H1 (cell line): ENCODE measurements around the gene RHOG. TPM values are rescaled to one million over a fixed set of nuclear protein-coding genes. Genes with fewer than 3 reads are reported as not detected.

Source experiments
- CTCF ChIA-PET: fragments of 300-600 bp; sonication (Branson Sonifier 250); formaldehyde crosslinking; loops from one replicate; lab custom pipeline; 2021; ENCODE audit not compliant: partially characterized antibody; lab: Charles Lee
- POLR2A ChIA-PET: fragments of 300-600 bp; sonication (Branson Sonifier 250); formaldehyde crosslinking; loops from one replicate; lab custom pipeline; 2021; ENCODE audit warnings: inconsistent platforms; ENCODE audit not compliant: partially characterized antibody; lab: Charles Lee
- DNase-seq, 2 experiments: peaks; one replicate each; pipeline versions ENCODE4 v3.0.0 to v3.0.0-alpha.2; 2010 to 2022; ENCODE audit warnings: low spot score in 2 of 2, low read depth in 1 of 2, mixed read lengths in 1 of 2
- FAIRE-seq: peaks from 2 replicates; lab custom pipeline; 2011; peaks lifted over from hg19 to GRCh38; lab: Jason Lieb, UNC
- H2AFZ ChIP-seq: 2 replicates; pipeline ENCODE4 v1.8.1; 2012; ENCODE audit warnings: low read length, inconsistent platforms
- H2AK5ac ChIP-seq: 2 replicates; pipeline ENCODE4 v1.6.1; 2013; ENCODE audit warnings: low read depth, low read length
- H2BK120ac ChIP-seq: replicated peaks from 2 replicates; pipeline ENCODE3; 2013; ENCODE audit warnings: low read depth, low read length, inconsistent platforms
- H2BK12ac ChIP-seq: 2 replicates; pipeline ENCODE4 v1.6.1; 2013; ENCODE audit warnings: low read depth, low read length
- H2BK15ac ChIP-seq: 2 replicates; pipeline ENCODE4 v1.6.1; 2013; ENCODE audit warnings: low read length
- H2BK20ac ChIP-seq: 2 replicates; pipeline ENCODE4 v1.6.1; 2013; ENCODE audit warnings: low read length
- H2BK5ac ChIP-seq: 2 replicates; pipeline ENCODE4 v1.6.1; 2013; ENCODE audit warnings: low read depth, low read length
- H3K14ac ChIP-seq: 2 replicates; pipeline ENCODE4 v1.6.1; 2013; ENCODE audit warnings: inconsistent platforms; ENCODE audit not compliant: insufficient read length
- H3K18ac ChIP-seq: 2 replicates; pipeline ENCODE4 v1.6.1; 2013; ENCODE audit warnings: low read length; ENCODE audit errors: extremely low read depth
- H3K23ac ChIP-seq: 2 replicates; pipeline ENCODE4 v1.6.1; 2013; ENCODE audit warnings: inconsistent platforms; ENCODE audit not compliant: insufficient read length
- H3K23me2 ChIP-seq: 2 replicates; pipeline ENCODE4 v1.6.1; 2013; ENCODE audit warnings: low read depth, low read length
- H3K27ac ChIP-seq: 2 replicates; pipeline ENCODE4 v1.6.1; 2011; ENCODE audit warnings: low read depth, low read length, inconsistent platforms
- H3K27me3 ChIP-seq, 4 experiments: replicated peaks in 1 of 4; 1 replicate in 1 of 4; 2 replicates in 3 of 4; pipeline versions ENCODE4 v1.6.1 to v1.8.1; 2011 to 2013; ENCODE audit warnings: low read length in 3 of 4, mild to moderate bottlenecking in 3 of 4, inconsistent platforms in 2 of 4, mixed read lengths in 2 of 4, moderate library complexity in 1 of 4; ENCODE audit not compliant: control insufficient read depth in 3 of 4, insufficient read depth in 3 of 4; ENCODE audit errors: extremely low read depth in 1 of 4
- H3K36me3 ChIP-seq, 4 experiments: 2 replicates each; pipeline versions ENCODE4 v1.6.1 to v1.8.1; 2011 to 2013; ENCODE audit warnings: mild to moderate bottlenecking in 4 of 4, low read length in 3 of 4, moderate library complexity in 2 of 4, control low read depth in 1 of 4, inconsistent platforms in 1 of 4; ENCODE audit not compliant: insufficient read depth in 4 of 4, control insufficient read depth in 2 of 4
- H3K4ac ChIP-seq: replicated peaks from 2 replicates; pipeline ENCODE3; 2013; ENCODE audit warnings: low read length, low read depth, mixed read lengths, inconsistent platforms; ENCODE audit not compliant: insufficient read length
- H3K4me1 ChIP-seq, 4 experiments: replicated peaks in 1 of 4; 1 replicate in 1 of 4; 2 replicates in 3 of 4; pipeline versions ENCODE4 v1.6.1 to v1.8.1; 2011 to 2013; ENCODE audit warnings: low read length in 3 of 4, inconsistent platforms in 2 of 4, mixed read lengths in 1 of 4; ENCODE audit not compliant: insufficient read depth in 4 of 4, control insufficient read depth in 3 of 4
- H3K4me2 ChIP-seq, 2 experiments: 2 replicates each; pipeline versions ENCODE4 v1.6.1 to v1.8.1; 2011 to 2013; ENCODE audit warnings: low read depth in 2 of 2, low read length in 2 of 2, control low read depth in 1 of 2, inconsistent platforms in 1 of 2, mild to moderate bottlenecking in 1 of 2; ENCODE audit not compliant: insufficient read depth in 1 of 2
- H3K4me3 ChIP-seq, 4 experiments: fragments of 200-600, 300-600 bp in 1 of 4; sonication (generic), shearing (Covaris generic), sonication (Bioruptor Twin) in 1 of 4; 2 replicates each; pipeline versions ENCODE4 v1.5.1 to v1.8.1; 2011 to 2016; ENCODE audit warnings: low read length in 4 of 4, low read depth in 3 of 4, control low read depth in 2 of 4, inconsistent platforms in 2 of 4, mild to moderate bottlenecking in 2 of 4, mixed read lengths in 1 of 4, moderate library complexity in 1 of 4; ENCODE audit not compliant: insufficient read depth in 2 of 4; ENCODE audit errors: extremely low read depth in 1 of 4
- H3K56ac ChIP-seq: replicated peaks from 2 replicates; pipeline ENCODE3; 2013; ENCODE audit warnings: low read depth, mild to moderate bottlenecking, mixed read lengths, low read length, inconsistent platforms; ENCODE audit not compliant: insufficient read length
- H3K79me1 ChIP-seq: 2 replicates; pipeline ENCODE4 v1.6.1; 2013; ENCODE audit warnings: low read depth, low read length, control low read depth
- H3K79me2 ChIP-seq, 2 experiments: 2 replicates each; pipeline versions ENCODE4 v1.6.1 to v1.8.1; 2012 to 2013; ENCODE audit warnings: low read length in 2 of 2, mild to moderate bottlenecking in 2 of 2, inconsistent platforms in 1 of 2; ENCODE audit not compliant: insufficient read depth in 2 of 2, control insufficient read depth in 1 of 2
- H3K9ac ChIP-seq, 4 experiments: replicated peaks in 1 of 4; 1 replicate in 1 of 4; 2 replicates in 3 of 4; pipeline versions ENCODE4 v1.6.1 to v1.8.1; 2011 to 2013; ENCODE audit warnings: low read depth in 3 of 4, low read length in 3 of 4, control low read depth in 2 of 4, mild to moderate bottlenecking in 2 of 4, moderate library complexity in 2 of 4, inconsistent platforms in 1 of 4; ENCODE audit errors: extremely low read depth in 1 of 4
- H3K9me3 ChIP-seq, 2 experiments: 2 replicates each; pipeline versions ENCODE4 v1.6.1 to v1.8.1; 2012 to 2013; ENCODE audit warnings: mild to moderate bottlenecking in 2 of 2, moderate library complexity in 2 of 2, control low read depth in 1 of 2, inconsistent platforms in 1 of 2, low read depth in 1 of 2, low read length in 1 of 2, mixed read lengths in 1 of 2; ENCODE audit not compliant: insufficient read depth in 2 of 2
- H4K20me1 ChIP-seq, 2 experiments: replicated peaks in 1 of 2; 2 replicates each; pipeline versions ENCODE3 to v1.8.1; 2011 to 2013; ENCODE audit warnings: inconsistent platforms in 2 of 2, low read length in 2 of 2, mild to moderate bottlenecking in 1 of 2; ENCODE audit not compliant: insufficient read depth in 2 of 2, control insufficient read depth in 1 of 2
- H4K5ac ChIP-seq: 2 replicates; pipeline ENCODE4 v1.6.1; 2013; ENCODE audit warnings: low read length, low read depth, mixed read lengths, inconsistent platforms; ENCODE audit not compliant: insufficient read length
- H4K8ac ChIP-seq: 2 replicates; pipeline ENCODE4 v1.8.0; 2013; ENCODE audit warnings: mild to moderate bottlenecking, moderate library complexity, low read length, inconsistent platforms; ENCODE audit not compliant: insufficient read depth; ENCODE audit errors: extremely low read depth
- H4K91ac ChIP-seq: replicated peaks from 2 replicates; pipeline ENCODE3; 2013; ENCODE audit warnings: low read length, mixed read lengths, inconsistent platforms; ENCODE audit not compliant: insufficient read length
- ATF2 ChIP-seq: IDR thresholded peaks from 2 replicates; pipeline ENCODE4 v1.6.1; 2012; ENCODE audit warnings: low read length, inconsistent platforms
- CBX8 ChIP-seq: fragments of 300-800, 300-1000 bp; sonication (generic); IDR thresholded peaks from 2 replicates; pipeline ENCODE4 v1.7.1; 2016; ENCODE audit warnings: low read depth, low read length, borderline replicate concordance
- CEBPB ChIP-seq: IDR thresholded peaks from 2 replicates; pipeline ENCODE4 v1.6.1; 2012; ENCODE audit warnings: low read depth, low read length
- CTCF ChIP-seq, 3 experiments: IDR thresholded peaks; 1 replicate in 2 of 3; 2 replicates in 1 of 3; pipeline versions ENCODE4 v1.5.1 to v1.6.1; 2011; ENCODE audit warnings: low read length in 3 of 3, mild to moderate bottlenecking in 3 of 3, inconsistent platforms in 2 of 3, low read depth in 1 of 3, moderate library complexity in 1 of 3; ENCODE audit not compliant: insufficient read depth in 1 of 3; ENCODE audit errors: control extremely low read depth in 1 of 3
- FOSL1 ChIP-seq: IDR thresholded peaks from 2 replicates; pipeline ENCODE4 v1.6.1; 2011; ENCODE audit warnings: mild to moderate bottlenecking, low read depth, low read length, moderate library complexity; ENCODE audit not compliant: insufficient read depth
- JUN ChIP-seq: IDR thresholded peaks from 2 replicates; pipeline ENCODE4 v1.6.1; 2011; ENCODE audit warnings: low read depth, mild to moderate bottlenecking, improper control_type of control experiment, low read length
- POLR2AphosphoS5 ChIP-seq: IDR thresholded peaks from 2 replicates; pipeline ENCODE4 v1.6.1; 2011; ENCODE audit warnings: low read depth, low read length
- YY1 ChIP-seq: IDR thresholded peaks from 2 replicates; pipeline ENCODE4 v1.6.1; 2011; ENCODE audit warnings: low read depth, mild to moderate bottlenecking, low read length
- WGBS, 2 experiments: shearing (Covaris generic) in 1 of 2; methylation state at CpG; one replicate each; pipeline versions ENCODE4 v1.1.6 to v1.1.7; 2013 to 2015; ENCODE audit warnings: low lambda C conversion rate in 2 of 2, mixed read lengths in 2 of 2, inconsistent platforms in 1 of 2, low coverage in 1 of 2, missing lambda C conversion rate in 1 of 2; ENCODE audit not compliant: insufficient replicate concordance in 2 of 2, insufficient coverage in 1 of 2, insufficient read length in 1 of 2; ENCODE audit errors: extremely low coverage in 1 of 2, missing lambda C conversion rate in 1 of 2; 5-methylcytosine and 5-hydroxymethylcytosine counted together
- polyA plus RNA-seq, 7 experiments: library from polyadenylated mRNA; depleted of rRNA in 3 of 7; stranded (reverse) in 5 of 7; unstranded in 2 of 7; fragments of >200 nt in 5 of 7; fragments of 200-250 nt in 2 of 7; gene quantifications; 1 replicate in 5 of 7; 2 replicates in 1 of 7; 4 replicates in 1 of 7; pipeline versions ENCODE4 v1.2.1 to v1.2.3, GENCODE V29; 2011 to 2013; ENCODE audit warnings: missing spikeins in 2 of 7, mixed read lengths in 2 of 7
- total RNA-seq: library from RNA; stranded (reverse); fragmentation: NEBNext Ultra II Directional; extraction: Animal tissue kit (Norgen Biotek cat#: 25700); gene quantifications from 2 replicates; pipeline ENCODE4 v1.2.1, GENCODE V29; 2021
- TF ChIP-seq, protein P1 (sequence below): IDR thresholded peaks from 2 replicates; pipeline ENCODE4 v1.6.1; 2011; ENCODE audit warnings: low read depth, mild to moderate bottlenecking, low read length; ENCODE audit not compliant: insufficient read depth

RHOG gene
- total and polyA plus RNA-seq, 2 of the 8 experiments (the other 6 are each of a cell fraction or from before 2014, with no cell fraction given), result 28.3 to 69.6 TPM

GRCh38 chr11:3853545-3853842 is 12.7 kb upstream of the RHOG start:
- Histone ChIP-seq H3K36me3 (no peaks in the 10 kb centered on the region), H4K20me1 (no peaks in the 10 kb centered on the region), H2BK20ac (no peak overlapping the region), H3K23ac (no peak overlapping the region), H4K91ac (no peak overlapping the region), H2BK5ac (no peak overlapping the region), H3K9ac (no peak overlapping the region), H3K4ac (no peak overlapping the region), H3K79me2 (no peaks in the 10 kb centered on the region), H3K9me3 (no peaks in the 10 kb centered on the region), H3K56ac (no peak overlapping the region), H2BK120ac (no peak overlapping the region), H3K18ac (no peak overlapping the region), H2BK15ac (no peak overlapping the region), H3K79me1 (no peaks in the 10 kb centered on the region), H3K27me3 (peaks cover 0 to 13% (median 8%) of the 10 kb centered on the region in 4 experiments; a peak in 5 of 7 replicates), H3K4me3 (no peak overlapping the region), H4K5ac (no peak overlapping the region), H4K8ac (no peak overlapping the region), H2BK12ac (no peak overlapping the region), H3K4me1 (peaks cover 8 to 14% (median 9%) of the 10 kb centered on the region in 4 experiments), H3K27ac (no peak overlapping the region), H3K14ac (no peak overlapping the region), H3K23me2 (peaks cover 8% of the 10 kb centered on the region; the same call in 1 of the 2 replicates), H2AK5ac (no peak overlapping the region), H3K4me2 (no peak overlapping the region; a peak in 1 of 4 replicates), H2AFZ (no peak overlapping the region)
- FAIRE-seq (no peak), DNase-seq (no peak)
- POLR2A ChIA-PET, result interaction anchor here (1.0 to 2.9 kb wide), 4 partner anchors 8 to 18 kb away, joined by 3 to 13 read pairs (median 4); partner anchors contain the start of gene RHOG
- CTCF ChIA-PET, result interaction anchor here (0.7 to 20.2 kb wide), 14 partner anchors 16 to 228 kb away, joined by 3 to 422 read pairs (median 11); partner anchors contain the start of gene RHOG
- 88% methylated on average over 1 of the region's 1 CpG; no CpG with 5 or more reads in 1 of the 2 experiments for WGBS, 2 experiments
- TF ChIP-seq ATF2 (no peak), FOSL1 (no peak), CTCF (IDR thresholded peaks at IDR 0.05; ENCODE audit: control extremely low read depth in 1 of 3, insufficient read depth in 1 of 3, low read depth in 1 of 3, low read length in 3 of 3) (no peak), CEBPB (no peak), POLR2AphosphoS5 (no peak), YY1 (no peak), CBX8 (no peak), JUN (no peak)
- TF ChIP-seq, protein P1, sequence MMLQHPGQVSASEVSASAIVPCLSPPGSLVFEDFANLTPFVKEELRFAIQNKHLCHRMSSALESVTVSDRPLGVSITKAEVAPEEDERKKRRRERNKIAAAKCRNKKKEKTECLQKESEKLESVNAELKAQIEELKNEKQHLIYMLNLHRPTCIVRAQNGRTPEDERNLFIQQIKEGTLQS, result no peak
